K562 (cell line): ENCODE results near the gene ENG. TPM values are rescaled to one million over a fixed set of nuclear protein-coding genes. Genes with fewer than 3 reads are reported as not detected.

ENCODE experiments used
- ATAC-seq: fragments of 200-7000 bp; cut with Tn5 transposase; 3 replicates; pipeline ENCODE4 v1.9.1; 2020; ENCODE audit warnings: moderate library complexity
- BruUV-seq: library from RNA; stranded (reverse); fragments of 400-500 nt; replicated peaks from 2 replicates; lab custom pipeline; 2021; lab: Mats Ljungman, UMichigan
- CTCF ChIA-PET: fragments of 300-600 bp; formaldehyde crosslinking; extraction: SDS; loops from one replicate; lab custom pipeline; 2021; ENCODE audit warnings: low intra/inter-chr PET ratio; lab: Yijun Ruan, JAX
- POLR2A ChIA-PET: fragments of 300-600, 350-650 bp; sonication (Branson Sonifier 250); formaldehyde crosslinking; extraction: SDS; loops from one replicate; lab custom pipeline; 2021; ENCODE audit warnings: antibody characterized with exemption, inconsistent platforms; lab: Yijun Ruan, JAX
- DNase-seq, 4 experiments: peaks; one replicate each; pipeline versions ENCODE4 v3.0.0 to v3.0.0-alpha.2; 2011 to 2018; ENCODE audit warnings: low spot score in 3 of 4, mixed read lengths in 3 of 4; ENCODE audit errors: extremely low read depth in 1 of 4
- FAIRE-seq: peaks from 2 replicates; lab custom pipeline; 2011; peaks lifted over from hg19 to GRCh38; lab: Jason Lieb, UNC
- H2AFZ ChIP-seq: 2 replicates; pipeline ENCODE4 v1.6.0; 2011; ENCODE audit warnings: low read depth, low read length, control low read depth, inconsistent platforms
- H3K27ac ChIP-seq: fragments of 200-600 bp; 3 replicates; pipeline ENCODE4 v1.8.0; 2011; ENCODE audit warnings: low read depth, mild to moderate bottlenecking, control low read depth, inconsistent platforms, low read length, moderate library complexity, mixed read lengths; ENCODE audit errors: extremely low read depth
- H3K27me3 ChIP-seq, 2 experiments: fragments of 300-600 bp in 1 of 2; 2 replicates in 1 of 2; 3 replicates in 1 of 2; pipeline versions ENCODE4 v1.6.0 to v1.8.0; 2011; ENCODE audit warnings: inconsistent platforms in 2 of 2, low read length in 2 of 2, mild to moderate bottlenecking in 1 of 2, mixed read lengths in 1 of 2, moderate library complexity in 1 of 2; ENCODE audit not compliant: control insufficient read depth in 2 of 2, insufficient read depth in 2 of 2
- H3K36me3 ChIP-seq: fragments of 300-600 bp; 3 replicates; pipeline ENCODE4 v1.8.0; 2011; ENCODE audit warnings: mild to moderate bottlenecking, low read length, inconsistent platforms; ENCODE audit not compliant: control insufficient read depth, insufficient read depth
- H3K4me1 ChIP-seq, 2 experiments: fragments of 200-600 bp in 1 of 2; replicated peaks in 1 of 2; 2 replicates in 1 of 2; 3 replicates in 1 of 2; pipeline versions ENCODE4 v1.5.1 to v1.8.0; 2011; ENCODE audit warnings: inconsistent platforms in 2 of 2, low read length in 2 of 2, mild to moderate bottlenecking in 1 of 2, mixed read lengths in 1 of 2, moderate library complexity in 1 of 2; ENCODE audit not compliant: control insufficient read depth in 2 of 2, insufficient read depth in 2 of 2
- H3K4me2 ChIP-seq: 2 replicates; pipeline ENCODE4 v1.6.1; 2011; ENCODE audit warnings: low read length, control low read depth, inconsistent platforms, mixed read lengths; ENCODE audit not compliant: insufficient read depth
- H3K4me3 ChIP-seq: fragments of 200-600 bp; sonication (generic), shearing (Covaris generic); 2 replicates; pipeline ENCODE4 v1.5.1; 2016; ENCODE audit warnings: control low read depth, inconsistent platforms
- H3K79me2 ChIP-seq: fragments of 200-600 bp; 3 replicates; pipeline ENCODE4 v1.8.0; 2011; ENCODE audit warnings: low read length, inconsistent platforms; ENCODE audit not compliant: control insufficient read depth, insufficient read depth
- H3K9ac ChIP-seq, 2 experiments: 2 replicates each; pipeline versions ENCODE4 v1.6.0 to v1.6.1; 2011; ENCODE audit warnings: low read depth in 2 of 2, low read length in 2 of 2, control low read depth in 1 of 2, inconsistent platforms in 1 of 2, mild to moderate bottlenecking in 1 of 2, mixed read lengths in 1 of 2; ENCODE audit not compliant: insufficient read depth in 1 of 2
- H3K9me1 ChIP-seq: one replicate; pipeline ENCODE4 v1.6.0; 2011; ENCODE audit warnings: inconsistent platforms, mild to moderate bottlenecking, low read length, moderate library complexity; ENCODE audit not compliant: control insufficient read depth, insufficient read depth
- H3K9me3 ChIP-seq: replicated peaks from 2 replicates; pipeline ENCODE4 v1.5.1; 2011; ENCODE audit warnings: low read depth, low read length, inconsistent platforms; ENCODE audit not compliant: control insufficient read depth, insufficient read depth
- H4K20me1 ChIP-seq: replicated peaks from 2 replicates; pipeline ENCODE4 v1.6.1; 2011; ENCODE audit warnings: low read length, inconsistent platforms, mixed read lengths; ENCODE audit not compliant: control insufficient read depth, insufficient read depth
- MLLT1 ChIP-seq, 2 experiments: fragments of 450-650 bp; IDR thresholded peaks; 2 replicates each; pipeline ENCODE4 v1.6.1; 2016
- PRDM10 ChIP-seq: fragments of 450-650 bp; IDR thresholded peaks from 2 replicates; pipeline ENCODE4 v1.6.1; 2018; ENCODE audit not compliant: partially characterized antibody
- TSHZ1 ChIP-seq: fragments of 250-450 bp; sonication (Bioruptor Pico); IDR thresholded peaks from 2 replicates; pipeline ENCODE4 v1.4.0; 2020; ENCODE audit warnings: mild to moderate bottlenecking, moderate library complexity
- WGBS: fragments of 100-300 bp; shearing (Covaris generic); methylation state at CpG from one replicate; pipeline ENCODE4 v1.1.6; 2016; ENCODE audit warnings: low coverage, mixed read lengths; ENCODE audit not compliant: insufficient coverage; ENCODE audit errors: missing lambda C conversion rate; 5-methylcytosine and 5-hydroxymethylcytosine counted together
- in situ Hi-C: fragments of 300-500 bp; cut with MboI; formaldehyde crosslinking; loops from 4 replicates; pipeline ENCODE4 v1.15.0; 2018; ENCODE audit warnings: inconsistent platforms, mixed read lengths
- intact Hi-C: fragments of 100-400 bp; cut with micrococcal nuclease; formaldehyde crosslinking; loops from 2 replicates; pipeline ENCODE4 v1.14.2; 2022
- polyA plus RNA-seq, 8 experiments: library from polyadenylated mRNA; depleted of rRNA in 4 of 8; stranded (reverse) in 5 of 8; unstranded in 3 of 8; fragments of >200 nt; fragmentation: Nextera tagmentation in 2 of 8; fragmentation: Illumina TruSeq in 1 of 8; extraction: Ambion mirVana in 2 of 8; extraction: Trizol in 1 of 8; gene quantifications; 2 replicates each; pipeline versions ENCODE4 v1.2.1 to v1.2.3, GENCODE V29; 2011 to 2014; ENCODE audit warnings: inconsistent platforms in 1 of 8, missing spikeins in 1 of 8
- total RNA-seq, 7 experiments: library from RNA; depleted of rRNA in 6 of 7; stranded (reverse); fragments of >200 nt in 6 of 7; fragmentation: Illumina TruSeq in 2 of 7; extraction: Trizol in 2 of 7; gene quantifications; 2 replicates each; pipeline versions ENCODE4 v1.2.1 to v1.2.3, GENCODE V29; 2011 to 2021; ENCODE audit warnings: low replicate concordance in 1 of 7

Gene ENG
- total and polyA plus RNA-seq, 9 of the 15 experiments (the other 6 are each of a cell fraction or from before 2014, with no cell fraction given) = 0.04 to 0.40 (median 0.14) TPM; not detected in 1

GRCh38 chr9:127778280-127779135 lies 76.0 kb downstream of the ENG start, which contains the start of gene SH2D3C (continued):
- peak; percentile 85 for TF ChIP-seq PRDM10

- H3K4me2 ChIP-seq = no peak overlapping the region
These were observed 77.0 kb downstream of the ENG start for GRCh38 chr9:127777368-127777980.

More at GRCh38 chr9:127777368-127777980, 77.0 kb downstream of the ENG start:
- no peak overlapping the region for H2AFZ ChIP-seq
- H3K36me3 ChIP-seq = no peaks in the 10 kb centered on the region
- ATAC-seq (no peak), FAIRE-seq (no peak), DNase-seq (no peak)
- peak overlapping the region in 1 of 2 experiments; percentile 18; a peak in 1 of 4 replicates for H3K9ac ChIP-seq
- CTCF ChIA-PET = no interaction called here
- BruUV-seq = no TSS peak
- in situ Hi-C loops = no loop called here
- no peak for TF ChIP-seq TSHZ1 (CRISPR knock-in tag)
- TF ChIP-seq MLLT1 (IDR thresholded peaks at IDR 0.05) = peak in 1 of 2 experiments; percentile 40; a peak in 1 of 4 replicates
- no peaks in the 10 kb centered on the region for H3K27me3 ChIP-seq
- H3K4me1 ChIP-seq = peaks cover 24 to 41% of the 10 kb centered on the region in 2 experiments
- H3K9me3 ChIP-seq = no peaks in the 10 kb centered on the region
- no peaks in the 10 kb centered on the region for H3K9me1 ChIP-seq
- H4K20me1 ChIP-seq = no peaks in the 10 kb centered on the region
- intact Hi-C loops = no loop called here
- H3K27ac ChIP-seq = no peak overlapping the region
- POLR2A ChIA-PET = interaction anchor here (1.1 kb wide), 1 partner anchor 11 kb away, joined by 4 read pairs; no protein-coding TSS in a partner anchor
- 80% methylated on average over 16 of the region's 18 CpGs for WGBS
- no peak overlapping the region for H3K4me3 ChIP-seq
- H3K79me2 ChIP-seq = no peaks in the 10 kb centered on the region
